ENCODE results near the gene SYNDIG1.

The SYNDIG1 gene

DNA sequence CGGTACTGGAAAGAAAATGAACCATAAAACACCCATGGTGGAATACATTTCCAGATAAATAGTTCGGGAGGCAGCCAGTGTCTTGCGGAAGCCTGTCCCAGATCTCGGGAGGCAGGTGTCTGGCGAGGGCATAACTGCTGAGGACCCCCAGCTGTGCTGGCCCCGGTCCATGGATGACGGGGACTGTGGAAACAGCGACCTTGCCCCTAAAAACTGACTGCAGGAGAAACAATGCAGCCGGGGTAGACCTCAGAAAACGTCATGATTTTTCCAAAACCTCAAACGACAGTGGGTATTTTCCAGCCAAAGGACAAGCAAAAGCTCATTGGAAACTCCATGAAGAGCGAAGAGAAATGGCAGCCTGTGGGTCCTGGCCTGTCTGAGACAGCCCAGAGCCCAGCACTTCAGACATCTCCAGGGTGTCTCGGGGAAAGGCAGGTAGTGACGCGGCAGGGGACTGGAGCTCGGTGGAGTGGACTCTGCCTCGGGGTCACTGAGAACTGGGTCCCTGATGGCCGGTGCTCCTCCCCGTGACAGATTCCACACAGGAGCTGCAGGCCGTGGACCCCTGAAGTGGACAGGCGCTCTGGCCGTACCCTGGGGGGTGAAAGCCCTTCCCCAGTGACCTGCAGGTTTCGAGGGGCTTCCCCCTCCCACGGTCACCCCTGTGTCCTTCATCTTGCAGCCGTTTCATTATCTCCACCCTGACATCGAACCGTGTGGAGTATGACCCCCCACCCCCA is 188.6 kb downstream of the SYNDIG1 start:
- DNase-seq (ENCODE audit: extremely low read depth, low read depth): no peak
- TF ChIP-seq CTCF (IDR thresholded peaks at IDR 0.05; ENCODE audit: low read depth, low read length): no peak

- TF ChIP-seq CTCF (IDR thresholded peaks at IDR 0.05; ENCODE audit: low read depth, low read length): no peak
- DNase-seq (ENCODE audit: extremely low read depth, low read depth): no peak
These were observed 189.7 kb downstream of the SYNDIG1 start for GRCh38 chr20:24658920-24659660.

- TF ChIP-seq CTCF (IDR thresholded peaks at IDR 0.05; ENCODE audit: low read depth, low read length): no peak
- no peak for DNase-seq (ENCODE audit: extremely low read depth, low read depth)
These were observed 190.4 kb downstream of the SYNDIG1 start for GRCh38 chr20:24659835-24660234.

- TF ChIP-seq CTCF (IDR thresholded peaks at IDR 0.05; ENCODE audit: low read depth, low read length): no peak
- DNase-seq (ENCODE audit: extremely low read depth, low read depth): no peak
These were observed 191.2 kb downstream of the SYNDIG1 start for GRCh38 chr20:24660651-24661050.

GRCh38 chr20:24661255-24661654 is 191.8 kb downstream of the SYNDIG1 start:
- DNase-seq (ENCODE audit: extremely low read depth, low read depth): no peak
- TF ChIP-seq CTCF (IDR thresholded peaks at IDR 0.05; ENCODE audit: low read depth, low read length): no peak

GRCh38 chr20:24662322-24662721 is 192.9 kb downstream of the SYNDIG1 start:
- TF ChIP-seq CTCF (IDR thresholded peaks at IDR 0.05; ENCODE audit: low read depth, low read length): no peak
- DNase-seq (ENCODE audit: extremely low read depth, low read depth): no peak

DNA sequence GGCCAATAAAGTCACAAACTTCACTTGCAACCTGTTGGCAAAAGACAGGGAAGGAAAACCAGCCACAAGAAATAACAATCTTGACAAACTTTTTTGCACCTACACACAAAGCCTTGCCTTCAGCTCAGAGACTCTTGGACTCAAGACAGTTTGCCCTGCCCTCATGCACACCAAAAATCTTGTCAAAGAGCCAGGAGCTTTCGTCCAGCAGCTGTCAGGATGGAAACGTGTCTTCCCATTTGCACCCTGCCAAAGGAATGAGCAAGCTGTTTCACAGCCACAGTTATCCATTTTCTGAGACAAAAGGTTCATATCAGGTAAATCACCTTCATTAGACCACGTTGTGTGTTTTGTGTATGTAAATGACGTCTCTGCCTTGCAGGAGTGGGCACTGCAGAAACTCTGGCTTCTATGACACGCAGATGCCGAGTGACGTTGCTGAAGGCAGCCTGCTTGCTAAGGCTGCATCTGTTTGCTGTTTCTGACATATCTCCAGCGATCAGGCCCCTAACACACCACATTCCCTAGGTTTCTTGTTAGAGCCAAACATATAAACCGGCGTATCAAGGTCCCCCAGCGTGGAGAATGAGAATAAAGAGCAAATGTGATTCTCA is 193.4 kb downstream of the SYNDIG1 start:
- no peak for TF ChIP-seq CTCF (IDR thresholded peaks at IDR 0.05; ENCODE audit: low read depth, low read length)
- DNase-seq (ENCODE audit: extremely low read depth, low read depth): no peak
